SK-N-SH treated with all-trans-retinoic acid at 6 μM for 48 hours (cell line): ENCODE measurements around the gene NFKBIA.

Experiments
- ATAC-seq: fragments of 200-7000 bp; cut with Tn5 transposase; 3 replicates; pipeline ENCODE4 v1.9.1; 2020; ENCODE audit warnings: mild to moderate bottlenecking, moderate library complexity
- ARNTL ChIP-seq: fragments of 450-650 bp; formaldehyde crosslinking; IDR thresholded peaks from 2 replicates; pipeline ENCODE4 v1.5.0; 2020; ENCODE audit warnings: low read depth, mild to moderate bottlenecking, moderate library complexity, borderline replicate concordance
- BACH2 ChIP-seq: fragments of 250-450 bp; sonication (Bioruptor Pico); IDR thresholded peaks from 2 replicates; pipeline ENCODE4 v1.9.0; 2021; ENCODE audit warnings: mild to moderate bottlenecking, borderline replicate concordance
- CREB5 ChIP-seq: fragments of 250-450 bp; sonication (Bioruptor Pico); IDR thresholded peaks from 2 replicates; pipeline ENCODE4 v1.5.1; 2020; ENCODE audit warnings: low read depth, mild to moderate bottlenecking, moderate library complexity
- ESRRG ChIP-seq: fragments of 250-450 bp; sonication (Bioruptor Pico); IDR thresholded peaks from 2 replicates; pipeline ENCODE4 v1.6.1; 2021; ENCODE audit warnings: mild to moderate bottlenecking
- GLIS3 ChIP-seq: fragments of 250-450 bp; sonication (Bioruptor Pico); IDR thresholded peaks from 2 replicates; pipeline ENCODE4 v1.5.0; 2020; ENCODE audit warnings: mild to moderate bottlenecking, moderate library complexity
- ISL1 ChIP-seq: fragments of 250-450 bp; sonication (Bioruptor Pico); IDR thresholded peaks from 2 replicates; pipeline ENCODE4 v2.1.2; 2022; ENCODE audit warnings: mild to moderate bottlenecking, moderate library complexity
- OSR1 ChIP-seq: fragments of 250-450 bp; sonication (Bioruptor Pico); IDR thresholded peaks from 2 replicates; pipeline ENCODE4 v1.8.0; 2022; ENCODE audit warnings: moderate library complexity, mild to moderate bottlenecking, inconsistent platforms
- POU6F1 ChIP-seq: fragments of 250-450 bp; sonication (Bioruptor Pico); IDR thresholded peaks from 2 replicates; pipeline ENCODE4 v1.8.0; 2021; ENCODE audit warnings: low read depth, mild to moderate bottlenecking, moderate library complexity, borderline replicate concordance
- PPARA ChIP-seq: fragments of 250-450 bp; sonication (Bioruptor Pico); IDR thresholded peaks from 2 replicates; pipeline ENCODE4 v1.5.0; 2020; ENCODE audit warnings: mild to moderate bottlenecking, borderline replicate concordance
- SNAI2 ChIP-seq: fragments of 250-450 bp; sonication (Bioruptor Pico); IDR thresholded peaks from 2 replicates; pipeline ENCODE4 v1.5.0; 2020; ENCODE audit warnings: mild to moderate bottlenecking, moderate library complexity
- TCF4 ChIP-seq: fragments of 250-450 bp; sonication (Bioruptor Pico); IDR thresholded peaks from 2 replicates; pipeline ENCODE4 v1.8.0; 2021; ENCODE audit warnings: mild to moderate bottlenecking, moderate library complexity, borderline replicate concordance
- TOX ChIP-seq: fragments of 250-450 bp; sonication (Bioruptor Pico); IDR thresholded peaks from 2 replicates; pipeline ENCODE4 v1.8.0; 2021; ENCODE audit warnings: mild to moderate bottlenecking, moderate library complexity, borderline replicate concordance
- TSHZ2 ChIP-seq: fragments of 250-450 bp; sonication (Bioruptor Pico); IDR thresholded peaks from 2 replicates; pipeline ENCODE4 v1.5.0; 2020; ENCODE audit warnings: mild to moderate bottlenecking, moderate library complexity
- ZC3H10 ChIP-seq: fragments of 250-450 bp; sonication (Bioruptor Pico); IDR thresholded peaks from 2 replicates; pipeline ENCODE4 v1.5.1; 2021; ENCODE audit warnings: mild to moderate bottlenecking, moderate library complexity
- ZFP3 ChIP-seq: fragments of 250-450 bp; sonication (Bioruptor Pico); IDR thresholded peaks from 2 replicates; pipeline ENCODE4 v1.5.0; 2020; ENCODE audit warnings: mild to moderate bottlenecking, moderate library complexity
- ZNF70 ChIP-seq: fragments of 450-650 bp; formaldehyde crosslinking; IDR thresholded peaks from 2 replicates; pipeline ENCODE4 v1.5.0; 2020; ENCODE audit warnings: mild to moderate bottlenecking, moderate library complexity
- TF ChIP-seq, protein P1 (sequence below): fragments of 250-450 bp; sonication (Bioruptor Pico); IDR thresholded peaks from 2 replicates; pipeline ENCODE4 v1.5.1; 2021; ENCODE audit warnings: mild to moderate bottlenecking, moderate library complexity

NFKBIA gene

GRCh38 chr14:35444104-35444503 is 39.6 kb upstream of the NFKBIA start:
- TF ChIP-seq ESRRG (CRISPR knock-in tag) (no peak), ISL1 (no peak), SNAI2 (CRISPR knock-in tag) (no peak), BACH2 (CRISPR knock-in tag) (no peak), ZC3H10 (no peak), CREB5 (CRISPR knock-in tag) (no peak), POU6F1 (no peak), ZNF70 (CRISPR knock-in tag) (no peak), TSHZ2 (no peak)
- TF ChIP-seq, protein P1, sequence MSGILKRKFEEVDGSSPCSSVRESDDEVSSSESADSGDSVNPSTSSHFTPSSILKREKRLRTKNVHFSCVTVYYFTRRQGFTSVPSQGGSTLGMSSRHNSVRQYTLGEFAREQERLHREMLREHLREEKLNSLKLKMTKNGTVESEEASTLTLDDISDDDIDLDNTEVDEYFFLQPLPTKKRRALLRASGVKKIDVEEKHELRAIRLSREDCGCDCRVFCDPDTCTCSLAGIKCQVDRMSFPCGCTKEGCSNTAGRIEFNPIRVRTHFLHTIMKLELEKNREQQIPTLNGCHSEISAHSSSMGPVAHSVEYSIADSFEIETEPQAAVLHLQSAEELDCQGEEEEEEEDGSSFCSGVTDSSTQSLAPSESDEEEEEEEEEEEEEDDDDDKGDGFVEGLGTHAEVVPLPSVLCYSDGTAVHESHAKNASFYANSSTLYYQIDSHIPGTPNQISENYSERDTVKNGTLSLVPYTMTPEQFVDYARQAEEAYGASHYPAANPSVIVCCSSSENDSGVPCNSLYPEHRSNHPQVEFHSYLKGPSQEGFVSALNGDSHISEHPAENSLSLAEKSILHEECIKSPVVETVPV (CRISPR knock-in tag) = no peak
- TF ChIP-seq, all 23 proteins: peak for 0
- no peak for ATAC-seq

DNA sequence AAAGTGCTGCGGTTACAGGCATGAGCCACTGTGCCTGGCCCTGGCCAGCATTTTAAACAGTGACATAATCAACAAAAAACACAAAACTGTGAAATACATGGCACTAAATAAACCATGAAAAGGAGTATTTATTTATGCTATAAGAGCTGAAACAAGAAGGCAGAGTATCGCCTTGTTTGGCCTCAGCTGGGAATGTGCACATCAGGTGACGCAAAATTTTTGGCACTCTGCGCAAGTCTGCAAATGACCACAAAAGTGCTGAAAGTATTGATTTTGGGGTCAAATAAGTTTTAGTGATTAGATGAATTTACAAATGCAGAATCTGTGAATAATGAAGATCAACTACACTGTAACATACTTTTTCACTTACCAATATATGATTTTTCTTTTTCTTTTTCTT is 36.6 kb upstream of the NFKBIA start:
- ATAC-seq = no peak
- TF ChIP-seq OSR1 (CRISPR knock-in tag) (no peak), GLIS3 (CRISPR knock-in tag) (no peak), PPARA (CRISPR knock-in tag) (no peak), ESRRG (CRISPR knock-in tag) (no peak), TCF4 (CRISPR knock-in tag) (no peak), POU6F1 (no peak), ZFP3 (CRISPR knock-in tag) (no peak), CREB5 (CRISPR knock-in tag) (no peak), SNAI2 (CRISPR knock-in tag) (no peak), TOX (CRISPR knock-in tag) (no peak), ZNF70 (CRISPR knock-in tag) (no peak), ISL1 (no peak), ARNTL (CRISPR knock-in tag) (no peak)
- TF ChIP-seq, protein P1 (CRISPR knock-in tag) = no peak
- TF ChIP-seq, all 23 proteins: peak for 0
